ENCODE data around the gene CLDN1.

CLDN1 gene

GRCh38 chr3:190291994-190292584 is 30.2 kb downstream of the CLDN1 start:
- DNase-seq: no peak
- H2AFZ ChIP-seq (ENCODE audit: low read depth, low read length): no peak overlapping the region
- no peak for ATAC-seq (ENCODE audit: insufficient read depth, low read depth)
- no peaks in the 10 kb centered on the region for H4K20me1 ChIP-seq (ENCODE audit: insufficient read depth, low read length)
- no peak overlapping the region for H3K4me3 ChIP-seq (ENCODE audit: low read depth in 1 of 2, low read length in 2 of 2)
- no peaks in the 10 kb centered on the region for H3K4me1 ChIP-seq (ENCODE audit: insufficient read depth, low read length)
- no peak overlapping the region for H3K4me2 ChIP-seq (ENCODE audit: insufficient read depth, low read length)
- H3K9me3 ChIP-seq (ENCODE audit: insufficient read depth, low read length, severe bottlenecking): peaks cover 3% of the 10 kb centered on the region
- H3K27me3 ChIP-seq (ENCODE audit: insufficient read depth, low read length, poor library complexity): no peaks in the 10 kb centered on the region
- TF ChIP-seq EZH2 (IDR thresholded peaks at IDR 0.05; ENCODE audit: borderline replicate concordance, low read depth, low read length, severe bottlenecking) (no peak), CTCF (IDR thresholded peaks at IDR 0.05; ENCODE audit: borderline replicate concordance, extremely low read depth, low read length, poor library complexity, severe bottlenecking) (no peak)
- H3K27ac ChIP-seq (ENCODE audit: low read length): no peak overlapping the region
- H3K9ac ChIP-seq (ENCODE audit: low read depth, low read length): no peak overlapping the region
- no peaks in the 10 kb centered on the region for H3K36me3 ChIP-seq (ENCODE audit: insufficient read depth, low read length)
- H3K79me2 ChIP-seq (ENCODE audit: insufficient read depth, low read length): no peaks in the 10 kb centered on the region

DNA sequence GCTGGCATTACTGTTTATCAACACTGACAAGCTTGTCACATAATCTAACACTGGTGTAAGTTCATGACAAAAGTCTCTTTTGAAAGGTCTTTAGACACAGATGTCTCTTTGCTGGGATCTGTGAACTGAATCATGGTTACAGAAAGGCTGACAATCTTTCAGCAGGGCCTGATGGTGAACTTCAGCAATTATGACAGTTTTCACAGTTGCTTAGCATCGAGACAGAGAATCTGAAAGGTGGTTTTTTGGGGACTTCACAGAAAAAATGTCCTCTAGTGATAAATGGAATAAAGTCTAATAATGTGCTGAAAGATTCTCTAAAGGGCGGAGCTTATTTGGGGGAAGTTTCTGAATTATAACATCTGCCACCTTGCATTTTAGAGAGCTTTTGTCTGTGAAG is 32.3 kb downstream of the CLDN1 start:
- Histone ChIP-seq H3K4me3 (ENCODE audit: low read depth in 1 of 2, low read length in 2 of 2) (no peak overlapping the region), H3K27ac (ENCODE audit: low read length) (no peak overlapping the region), H2AFZ (ENCODE audit: low read depth, low read length) (no peak overlapping the region), H3K27me3 (ENCODE audit: insufficient read depth, low read length, poor library complexity) (no peaks in the 10 kb centered on the region), H3K4me1 (ENCODE audit: insufficient read depth, low read length) (no peaks in the 10 kb centered on the region), H3K9me3 (ENCODE audit: insufficient read depth, low read length, severe bottlenecking) (peaks cover 11% of the 10 kb centered on the region), H3K4me2 (ENCODE audit: insufficient read depth, low read length) (no peak overlapping the region), H3K36me3 (ENCODE audit: insufficient read depth, low read length) (no peaks in the 10 kb centered on the region), H3K9ac (ENCODE audit: low read depth, low read length) (no peak overlapping the region), H3K79me2 (ENCODE audit: insufficient read depth, low read length) (no peaks in the 10 kb centered on the region), H4K20me1 (ENCODE audit: insufficient read depth, low read length) (no peaks in the 10 kb centered on the region)
- TF ChIP-seq EZH2 (IDR thresholded peaks at IDR 0.05; ENCODE audit: borderline replicate concordance, low read depth, low read length, severe bottlenecking) (no peak), CTCF (IDR thresholded peaks at IDR 0.05; ENCODE audit: borderline replicate concordance, extremely low read depth, low read length, poor library complexity, severe bottlenecking) (no peak)
- DNase-seq: no peak
- no peak for ATAC-seq (ENCODE audit: insufficient read depth, low read depth)

- DNase-seq (no peak), ATAC-seq (ENCODE audit: insufficient read depth, low read depth) (no peak)
- H3K79me2 ChIP-seq (ENCODE audit: insufficient read depth, low read length): no peaks in the 10 kb centered on the region
- no peaks in the 10 kb centered on the region for H4K20me1 ChIP-seq (ENCODE audit: insufficient read depth, low read length)
- H3K9ac ChIP-seq (ENCODE audit: low read depth, low read length): no peak overlapping the region
- no peaks in the 10 kb centered on the region for H3K36me3 ChIP-seq (ENCODE audit: insufficient read depth, low read length)
- H3K4me3 ChIP-seq (ENCODE audit: low read depth in 1 of 2, low read length in 2 of 2): no peak overlapping the region
- peaks cover 11% of the 10 kb centered on the region for H3K9me3 ChIP-seq (ENCODE audit: insufficient read depth, low read length, severe bottlenecking)
- no peak for TF ChIP-seq CTCF (IDR thresholded peaks at IDR 0.05; ENCODE audit: borderline replicate concordance, extremely low read depth, low read length, poor library complexity, severe bottlenecking)
- no peak for TF ChIP-seq EZH2 (IDR thresholded peaks at IDR 0.05; ENCODE audit: borderline replicate concordance, low read depth, low read length, severe bottlenecking)
- H3K4me2 ChIP-seq (ENCODE audit: insufficient read depth, low read length): no peak overlapping the region
- no peaks in the 10 kb centered on the region for H3K27me3 ChIP-seq (ENCODE audit: insufficient read depth, low read length, poor library complexity)
- H2AFZ ChIP-seq (ENCODE audit: low read depth, low read length): no peak overlapping the region
- no peak overlapping the region for H3K27ac ChIP-seq (ENCODE audit: low read length)
- H3K4me1 ChIP-seq (ENCODE audit: insufficient read depth, low read length): no peaks in the 10 kb centered on the region
These were observed 33.4 kb downstream of the CLDN1 start for GRCh38 chr3:190288836-190289235.
